Measurements from ENCODE around the gene RECQL.

GRCh38 chr12:21542403-21542802 lies 41.0 kb upstream of the RECQL start:
- TF ChIP-seq JUND (IDR thresholded peaks at IDR 0.05) = no peak
- TF ChIP-seq MAX (IDR thresholded peaks at IDR 0.05) = no peak
- TF ChIP-seq CTCF (IDR thresholded peaks at IDR 0.05 in 2 of 3, conservative IDR thresholded peaks at IDR 0.05 in 1 of 3; ENCODE audit: borderline replicate concordance in 1 of 3, insufficient read depth in 1 of 3, low read depth in 2 of 3, low read length in 2 of 3) = no peak
- TF ChIP-seq POLR2AphosphoS5 (IDR thresholded peaks at IDR 0.05; ENCODE audit: low read depth, low read length) = no peak
- TF ChIP-seq EZH2 (IDR thresholded peaks at IDR 0.05) = no peak
- no peak for TF ChIP-seq POLR2A (IDR thresholded peaks at IDR 0.05; ENCODE audit: borderline replicate concordance, extremely low read depth, insufficient read depth, insufficient read length)
- no peak for TF ChIP-seq ZFX (IDR thresholded peaks at IDR 0.05)
- no peak for TF ChIP-seq ELF1 (IDR thresholded peaks at IDR 0.05; ENCODE audit: borderline replicate concordance, low read depth)
- TF ChIP-seq REST (IDR thresholded peaks at IDR 0.05; ENCODE audit: low read depth) = no peak

Measured in HCT116 (cell line).